ENCODE measurements around the gene PTTG1IP. TPM values are rescaled to one million over a fixed set of nuclear protein-coding genes. Genes with fewer than 3 reads are reported as not detected.

Gene PTTG1IP
- total and polyA plus RNA-seq, 10 of the 15 experiments (the other 5 are each of a cell fraction or from before 2014, with no cell fraction given): 2.4 to 56.4 (median 44.4) TPM

DNA sequence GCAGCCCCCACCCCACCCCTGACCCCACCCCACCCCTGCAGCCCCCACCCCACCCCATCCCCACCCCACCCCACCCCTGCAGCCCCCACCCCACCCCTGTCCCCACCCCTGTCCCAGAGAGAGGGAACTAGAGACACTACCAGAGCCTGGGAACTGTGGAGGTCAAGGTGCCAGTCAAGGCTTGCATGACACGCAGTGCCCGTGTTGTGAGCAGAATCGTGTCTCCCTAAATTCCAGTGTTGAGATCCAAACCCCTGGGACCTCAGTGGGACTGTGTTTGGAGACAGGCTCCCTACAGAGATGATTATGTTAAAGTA is 37.2 kb downstream of the PTTG1IP start:
- ChIA-PET RAD21 (ENCODE audit: unreplicated experiment) (no interaction called here), SMC1A (ENCODE audit: uncharacterized antibody, unreplicated experiment) (no interaction called here), CTCF (no interaction called here), POLR2A (no interaction called here)
- Histone ChIP-seq H3K9me3 (replicated peaks; ENCODE audit: control insufficient read depth, insufficient read depth, low read length) (no peaks in the 10 kb centered on the region), H3K4me2 (ENCODE audit: control insufficient read depth, insufficient read depth) (no peak overlapping the region), H3K4me3 (no peak overlapping the region), H3K4me1 (ENCODE audit: control insufficient read depth, insufficient read depth, low read length) (no peaks in the 10 kb centered on the region), H3K79me2 (ENCODE audit: control insufficient read depth, insufficient read depth, low read length) (no peaks in the 10 kb centered on the region), H3K27me3 (replicated peaks in 1 of 2; ENCODE audit: control insufficient read depth in 2 of 2, insufficient read depth in 2 of 2, low read length in 1 of 2) (no peaks in the 10 kb centered on the region), H3K9ac (ENCODE audit: control insufficient read depth, insufficient read depth, low read length) (no peak overlapping the region), H2AFZ (ENCODE audit: control insufficient read depth, low read depth, low read length) (no peak overlapping the region), H4K20me1 (ENCODE audit: control insufficient read depth, insufficient read depth) (no peaks in the 10 kb centered on the region), H3K36me3 (ENCODE audit: control insufficient read depth in 2 of 2, insufficient read depth in 2 of 2, low read length in 1 of 2) (no peaks in the 10 kb centered on the region), H3K27ac (ENCODE audit: control insufficient read depth, insufficient read depth) (no peak overlapping the region)
- TF ChIP-seq RB1 (IDR thresholded peaks at IDR 0.05; ENCODE audit: borderline replicate concordance): no peak
- no peak for TF ChIP-seq NFYB (IDR thresholded peaks at IDR 0.05; ENCODE audit: insufficient read depth, low read depth, low read length)
- no peak for TF ChIP-seq TBL1XR1 (IDR thresholded peaks at IDR 0.05; ENCODE audit: low read depth, low read length)
- TF ChIP-seq NFXL1 (IDR thresholded peaks at IDR 0.05; ENCODE audit: borderline replicate concordance): no peak
- no peak for TF ChIP-seq POLR2A (IDR thresholded peaks at IDR 0.05; ENCODE audit: low read depth, low read length)
- no peak for TF ChIP-seq CREM (IDR thresholded peaks at IDR 0.05; ENCODE audit: low read depth)
- TF ChIP-seq ETV6 (conservative IDR thresholded peaks at IDR 0.05 in 1 of 2, IDR thresholded peaks at IDR 0.05 in 1 of 2; ENCODE audit: borderline replicate concordance in 1 of 2, low read depth in 1 of 2): no peak
- no peak for TF ChIP-seq SP1 (IDR thresholded peaks at IDR 0.05; ENCODE audit: low read depth, low read length)
- DNase-seq (ENCODE audit: low read depth, low spot score) (no peak), ATAC-seq (no peak), FAIRE-seq (no peak)
- no TSS peak for BruUV-seq (replicated peaks)
- WGBS (ENCODE audit: insufficient coverage, insufficient replicate concordance, low lambda C conversion rate, missing lambda C conversion rate): 66% methylated on average over 3 of the region's 3 CpGs
- intact Hi-C loops (cut with micrococcal nuclease; ENCODE audit: unreplicated experiment) (no loop called here), in situ Hi-C loops (cut with MboI) (no loop called here)

DNA sequence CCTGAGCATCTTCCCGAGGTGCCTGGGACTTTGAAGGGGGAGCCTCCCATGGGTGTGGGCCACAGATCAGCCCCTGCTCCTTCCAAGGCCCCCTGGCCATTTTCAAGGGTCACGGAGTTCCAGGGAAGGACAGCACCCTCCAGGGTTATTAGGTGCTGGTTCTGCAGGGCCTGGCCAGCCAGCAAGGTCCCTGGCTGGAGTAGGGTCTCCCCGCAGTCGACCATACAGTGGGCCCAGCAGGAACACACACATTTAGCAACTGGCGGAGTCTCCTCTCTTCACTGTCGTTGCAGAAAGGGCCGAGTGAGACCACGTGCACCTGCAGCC is 37.9 kb downstream of the PTTG1IP start:
- Histone ChIP-seq H3K9ac (ENCODE audit: control insufficient read depth, insufficient read depth, low read length) (no peak overlapping the region), H2AFZ (ENCODE audit: control insufficient read depth, low read depth, low read length) (no peak overlapping the region), H3K4me3 (no peak overlapping the region), H3K9me3 (replicated peaks; ENCODE audit: control insufficient read depth, insufficient read depth, low read length) (no peaks in the 10 kb centered on the region), H3K4me1 (ENCODE audit: control insufficient read depth, insufficient read depth, low read length) (no peaks in the 10 kb centered on the region), H3K27ac (ENCODE audit: control insufficient read depth, insufficient read depth) (no peak overlapping the region), H3K79me2 (ENCODE audit: control insufficient read depth, insufficient read depth, low read length) (no peaks in the 10 kb centered on the region), H3K27me3 (replicated peaks in 1 of 2; ENCODE audit: control insufficient read depth in 2 of 2, insufficient read depth in 2 of 2, low read length in 1 of 2) (no peaks in the 10 kb centered on the region), H4K20me1 (ENCODE audit: control insufficient read depth, insufficient read depth) (no peaks in the 10 kb centered on the region), H3K4me2 (ENCODE audit: control insufficient read depth, insufficient read depth) (no peak overlapping the region), H3K36me3 (ENCODE audit: control insufficient read depth in 2 of 2, insufficient read depth in 2 of 2, low read length in 1 of 2) (no peaks in the 10 kb centered on the region)
- WGBS (ENCODE audit: insufficient coverage, insufficient replicate concordance, low lambda C conversion rate, missing lambda C conversion rate): 53% methylated on average over 6 of the region's 8 CpGs
- ChIA-PET POLR2A (no interaction called here), CTCF (interaction anchor here (0.8 kb wide), 1 partner anchor 34 kb away, joined by 3 read pairs; the partner anchor contains the start of gene UBE2G2), RAD21 (ENCODE audit: unreplicated experiment) (no interaction called here), SMC1A (ENCODE audit: uncharacterized antibody, unreplicated experiment) (no interaction called here)
- no peak for DNase-seq (ENCODE audit: low read depth, low spot score)
- TF ChIP-seq RAD51 (IDR thresholded peaks at IDR 0.05): no peak
- no peak for TF ChIP-seq ZBED1 (IDR thresholded peaks at IDR 0.05; ENCODE audit: borderline replicate concordance)
- TF ChIP-seq JUND (IDR thresholded peaks at IDR 0.05; ENCODE audit: low read depth, low read length): no peak
- TF ChIP-seq ZNF622 (IDR thresholded peaks at IDR 0.05): no peak
- TF ChIP-seq STAT1 (conservative IDR thresholded peaks at IDR 0.05): no peak
- no peak for TF ChIP-seq POLR2AphosphoS2 (IDR thresholded peaks at IDR 0.05; ENCODE audit: low read depth, low read length)
- TF ChIP-seq, protein P1, sequence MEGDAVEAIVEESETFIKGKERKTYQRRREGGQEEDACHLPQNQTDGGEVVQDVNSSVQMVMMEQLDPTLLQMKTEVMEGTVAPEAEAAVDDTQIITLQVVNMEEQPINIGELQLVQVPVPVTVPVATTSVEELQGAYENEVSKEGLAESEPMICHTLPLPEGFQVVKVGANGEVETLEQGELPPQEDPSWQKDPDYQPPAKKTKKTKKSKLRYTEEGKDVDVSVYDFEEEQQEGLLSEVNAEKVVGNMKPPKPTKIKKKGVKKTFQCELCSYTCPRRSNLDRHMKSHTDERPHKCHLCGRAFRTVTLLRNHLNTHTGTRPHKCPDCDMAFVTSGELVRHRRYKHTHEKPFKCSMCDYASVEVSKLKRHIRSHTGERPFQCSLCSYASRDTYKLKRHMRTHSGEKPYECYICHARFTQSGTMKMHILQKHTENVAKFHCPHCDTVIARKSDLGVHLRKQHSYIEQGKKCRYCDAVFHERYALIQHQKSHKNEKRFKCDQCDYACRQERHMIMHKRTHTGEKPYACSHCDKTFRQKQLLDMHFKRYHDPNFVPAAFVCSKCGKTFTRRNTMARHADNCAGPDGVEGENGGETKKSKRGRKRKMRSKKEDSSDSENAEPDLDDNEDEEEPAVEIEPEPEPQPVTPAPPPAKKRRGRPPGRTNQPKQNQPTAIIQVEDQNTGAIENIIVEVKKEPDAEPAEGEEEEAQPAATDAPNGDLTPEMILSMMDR (IDR thresholded peaks at IDR 0.05 in 2 of 3, conservative IDR thresholded peaks at IDR 0.05 in 1 of 3; ENCODE audit: control insufficient read depth in 2 of 3, extremely low read depth in 1 of 3, insufficient read depth in 1 of 3, low read depth in 3 of 3, low read length in 3 of 3): no peak
- no peak for TF ChIP-seq NR2F1 (conservative IDR thresholded peaks at IDR 0.05)
- no peak for TF ChIP-seq CBX5 (IDR thresholded peaks at IDR 0.05; ENCODE audit: low read depth)
- in situ Hi-C loops (cut with MboI) (no loop called here), intact Hi-C loops (cut with micrococcal nuclease; ENCODE audit: unreplicated experiment) (no loop called here)
- ATAC-seq: no peak
- no peak for FAIRE-seq
- no TSS peak for BruUV-seq (replicated peaks)
